ENCODE measurements around the gene SYDE1.

The SYDE1 gene

GRCh38 chr19:15125232-15126067, 18.2 kb downstream of the SYDE1 start:
- peak; percentile 86 for DNase-seq

GRCh38 chr19:15126131-15126910, 19.1 kb downstream of the SYDE1 start:
- DNase-seq, result no peak

- no peak for DNase-seq
Observed at GRCh38 chr19:15128162-15128770, 21.1 kb downstream of the SYDE1 start.

GRCh38 chr19:15129856-15130585, 22.8 kb downstream of the SYDE1 start:
- DNase-seq, result no peak

- no peak for DNase-seq
Observed at GRCh38 chr19:15136234-15136954, 29.2 kb downstream of the SYDE1 start.

- DNase-seq, result no peak
Observed at GRCh38 chr19:15137777-15138176, 30.6 kb downstream of the SYDE1 start.

GRCh38 chr19:15138427-15138826, 31.2 kb downstream of the SYDE1 start:
- DNase-seq, result no peak

GRCh38 chr19:15141143-15141542, 33.9 kb downstream of the SYDE1 start:
- no peak for DNase-seq

GRCh38 chr19:15142313-15142712, 35.1 kb downstream of the SYDE1 start:
- no peak for DNase-seq

GRCh38 chr19:15144046-15144646, 36.9 kb downstream of the SYDE1 start:
- DNase-seq, result no peak

GRCh38 chr19:15147090-15147489, 39.9 kb downstream of the SYDE1 start:
- DNase-seq, result no peak

GRCh38 chr19:15149737-15150136, 42.5 kb downstream of the SYDE1 start:
- no peak for DNase-seq

GRCh38 chr19:15154002-15154612, 46.9 kb downstream of the SYDE1 start:
- no peak for DNase-seq

GRCh38 chr19:15155296-15155695, 48.1 kb downstream of the SYDE1 start:
- DNase-seq, result no peak

- no peak for DNase-seq
Observed at GRCh38 chr19:15156391-15156790, 49.2 kb downstream of the SYDE1 start.

- no peak for DNase-seq
Observed at GRCh38 chr19:15159251-15159650, 52.0 kb downstream of the SYDE1 start.

- DNase-seq, result no peak
Observed at GRCh38 chr19:15161028-15161984, 54.1 kb downstream of the SYDE1 start.
